SK-N-SH treated with all-trans-retinoic acid at 6 μM for 48 hours (cell line): ENCODE data around the gene SCAMP5.

Experiments used
- ISL1 ChIP-seq: fragments of 250-450 bp; sonication (Bioruptor Pico); IDR thresholded peaks from 2 replicates; pipeline ENCODE4 v2.1.2; 2022; ENCODE audit warnings: mild to moderate bottlenecking, moderate library complexity
- SNAI2 ChIP-seq: fragments of 250-450 bp; sonication (Bioruptor Pico); IDR thresholded peaks from 2 replicates; pipeline ENCODE4 v1.5.0; 2020; ENCODE audit warnings: mild to moderate bottlenecking, moderate library complexity
- TCF4 ChIP-seq: fragments of 250-450 bp; sonication (Bioruptor Pico); IDR thresholded peaks from 2 replicates; pipeline ENCODE4 v1.8.0; 2021; ENCODE audit warnings: mild to moderate bottlenecking, moderate library complexity, borderline replicate concordance
- ZFP3 ChIP-seq: fragments of 250-450 bp; sonication (Bioruptor Pico); IDR thresholded peaks from 2 replicates; pipeline ENCODE4 v1.5.0; 2020; ENCODE audit warnings: mild to moderate bottlenecking, moderate library complexity
- ZFP30 ChIP-seq: fragments of 450-650 bp; formaldehyde crosslinking; IDR thresholded peaks from 2 replicates; pipeline ENCODE4 v1.5.0; 2022; ENCODE audit warnings: mild to moderate bottlenecking, moderate library complexity
- ZNF565 ChIP-seq: fragments of 450-650 bp; formaldehyde crosslinking; conservative IDR thresholded peaks from 2 replicates; pipeline ENCODE4 v1.5.0; 2020; ENCODE audit warnings: low read depth, mild to moderate bottlenecking, moderate library complexity

DNA sequence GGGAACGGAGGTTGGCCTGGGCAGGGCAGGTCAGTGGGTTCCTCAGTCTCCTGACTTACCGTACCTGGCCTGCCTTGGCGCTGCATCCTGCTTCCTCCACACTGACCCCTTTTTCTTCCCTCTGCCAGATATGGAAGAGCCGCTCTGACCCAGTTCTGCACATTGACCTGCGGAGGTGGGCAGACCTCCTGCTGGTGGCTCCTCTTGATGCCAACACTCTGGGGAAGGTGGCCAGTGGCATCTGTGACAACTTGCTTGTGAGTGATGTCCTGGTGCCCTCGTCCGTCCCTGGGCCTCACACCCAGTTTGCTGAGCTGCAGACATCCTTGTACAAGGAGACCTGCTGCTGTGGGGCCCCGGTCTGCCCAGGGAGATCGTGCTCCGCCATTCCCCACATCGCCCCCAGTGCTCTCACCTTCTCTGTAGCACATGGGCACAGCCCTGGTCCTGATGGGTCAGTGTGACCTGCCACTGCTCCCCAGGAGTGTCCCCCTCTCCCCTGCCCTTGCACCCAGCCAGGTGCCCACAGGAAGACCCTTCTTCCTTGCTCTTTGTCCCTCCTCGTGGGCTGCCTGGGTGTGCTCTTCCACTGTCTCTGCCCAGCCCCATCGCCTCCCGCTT is 49.0 kb downstream of the SCAMP5 start:
- TF ChIP-seq ZFP3 (CRISPR knock-in tag) (no peak), ISL1 (CRISPR knock-in tag) (no peak), ZNF565 (CRISPR knock-in tag) (no peak), TCF4 (CRISPR knock-in tag) (no peak), ZFP30 (CRISPR knock-in tag) (no peak), SNAI2 (no peak)
